Measurements from ENCODE around the gene KCNK15.

GRCh38 chr20:44756011-44756688, 10.5 kb downstream of the KCNK15 start:
- no peak for TF ChIP-seq CTCF (conservative IDR thresholded peaks at IDR 0.05; ENCODE audit: low read length)
- TF ChIP-seq EZH2phosphoT487 (IDR thresholded peaks at IDR 0.05; ENCODE audit: borderline replicate concordance): no peak
